HepG2 (cell line): ENCODE measurements around the gene ENDOD1. TPM values are rescaled to one million over a fixed set of nuclear protein-coding genes. Genes with fewer than 3 reads are reported as not detected.

Experiments
- BRF2 ChIP-seq: sonication (generic); formaldehyde crosslinking; IDR thresholded peaks from 2 replicates; pipeline ENCODE4 v1.8.1; 2022; ENCODE audit warnings: mild to moderate bottlenecking, missing genetic modification reagents
- GABPA ChIP-seq, 2 experiments: IDR thresholded peaks; 2 replicates each; pipeline ENCODE4 v1.6.1; 2011 to 2016; ENCODE audit warnings: low read depth in 2 of 2, low read length in 1 of 2, missing biosample characterization in 1 of 2, missing genetic modification characterization in 1 of 2
- GMEB2 ChIP-seq: IDR thresholded peaks from 2 replicates; pipeline ENCODE4 v1.6.1; 2016; ENCODE audit warnings: missing biosample characterization, missing genetic modification reagents, low read depth
- HNF1A ChIP-seq, 2 experiments: sonication (generic) in 1 of 2; formaldehyde crosslinking in 1 of 2; IDR thresholded peaks; 2 replicates each; pipeline versions ENCODE4 v1.4.0 to v1.6.1; 2016 to 2020; ENCODE audit warnings: borderline replicate concordance in 1 of 2, low read depth in 1 of 2, mild to moderate bottlenecking in 1 of 2, missing genetic modification reagents in 1 of 2
- MAX ChIP-seq: IDR thresholded peaks from 2 replicates; pipeline ENCODE4 v1.6.1; 2012; ENCODE audit warnings: inconsistent platforms
- REPIN1 ChIP-seq: sonication (generic); formaldehyde crosslinking; IDR thresholded peaks from 2 replicates; pipeline ENCODE4 v1.8.0; 2022; ENCODE audit warnings: missing genetic modification reagents, low read depth, mild to moderate bottlenecking, borderline replicate concordance
- RNF219 ChIP-seq: sonication (generic); formaldehyde crosslinking; IDR thresholded peaks from 2 replicates; pipeline ENCODE4 v1.5.0; 2020; ENCODE audit warnings: mild to moderate bottlenecking, missing genetic modification reagents
- SNRNP70 ChIP-seq: fragments of 200-400 bp; formaldehyde crosslinking; IDR thresholded peaks from 2 replicates; pipeline ENCODE4 v1.6.1; 2017; ENCODE audit warnings: mild to moderate bottlenecking, low read depth, low read length, moderate library complexity
- SOX6 ChIP-seq, 2 experiments: fragments of 450-650 bp in 1 of 2; sonication (generic) in 1 of 2; formaldehyde crosslinking in 1 of 2; IDR thresholded peaks; 2 replicates each; pipeline versions ENCODE4 v1.4.0 to v1.6.1; 2017 to 2020; ENCODE audit warnings: antibody characterized with exemption in 1 of 2, mild to moderate bottlenecking in 1 of 2, missing genetic modification reagents in 1 of 2
- TBX2 ChIP-seq: sonication (generic); formaldehyde crosslinking; IDR thresholded peaks from 2 replicates; pipeline ENCODE4 v1.5.0; 2020; ENCODE audit warnings: missing genetic modification reagents, mild to moderate bottlenecking, borderline replicate concordance
- TGIF2 ChIP-seq: IDR thresholded peaks from 2 replicates; pipeline ENCODE4 v1.6.1; 2016; ENCODE audit warnings: control low read depth, missing compliant biosample characterization
- TIGD3 ChIP-seq: sonication (generic); formaldehyde crosslinking; IDR thresholded peaks from 2 replicates; pipeline ENCODE4 v1.5.1; 2020; ENCODE audit warnings: mild to moderate bottlenecking, missing genetic modification reagents, borderline replicate concordance
- TOPORS ChIP-seq: sonication (generic); formaldehyde crosslinking; IDR thresholded peaks from 2 replicates; pipeline ENCODE4 v1.8.0; 2023; ENCODE audit warnings: mild to moderate bottlenecking, missing genetic modification reagents
- WIZ ChIP-seq: sonication (generic); formaldehyde crosslinking; IDR thresholded peaks from 2 replicates; pipeline ENCODE4 v1.5.1; 2020; ENCODE audit warnings: mild to moderate bottlenecking, missing genetic modification reagents
- ZMYM2 ChIP-seq: sonication (generic); formaldehyde crosslinking; IDR thresholded peaks from 2 replicates; pipeline ENCODE4 v1.8.0; 2022; ENCODE audit warnings: mild to moderate bottlenecking, missing genetic modification reagents
- ZNF10 ChIP-seq: sonication (generic); formaldehyde crosslinking; IDR thresholded peaks from 2 replicates; pipeline ENCODE4 v1.4.0; 2020; ENCODE audit warnings: mild to moderate bottlenecking, low read depth, missing genetic modification reagents, borderline replicate concordance
- ZNF607 ChIP-seq: sonication (generic); formaldehyde crosslinking; IDR thresholded peaks from 2 replicates; pipeline ENCODE4 v1.5.1; 2020; ENCODE audit warnings: missing genetic modification reagents, mild to moderate bottlenecking, borderline replicate concordance
- polyA plus RNA-seq, 8 experiments: library from polyadenylated mRNA; depleted of rRNA in 3 of 8; stranded (reverse) in 7 of 8; unstranded in 1 of 8; fragments of >200 nt; fragmentation: Illumina TruSeq in 4 of 8; extraction: Trizol in 4 of 8; gene quantifications; 2 replicates each; pipeline versions ENCODE4 v1.2.1 to v1.2.3, GENCODE V29; 2011 to 2016; ENCODE audit warnings: low read depth in 4 of 8, missing spikeins in 1 of 8, mixed read lengths in 1 of 8; ENCODE audit not compliant: insufficient read depth in 1 of 8
- total RNA-seq, 5 experiments: library from RNA; depleted of rRNA; stranded (reverse); fragments of >200 nt; fragmentation: Illumina TruSeq; extraction: Trizol; gene quantifications; 2 replicates each; pipeline ENCODE4 v1.2.3, GENCODE V29; 2016; ENCODE audit warnings: low read depth in 1 of 5

The ENDOD1 gene
- total and polyA plus RNA-seq, 2 of the 13 experiments (the other 11 are each of a cell fraction or from before 2014, with no cell fraction given): 2.0 to 6.8 TPM

- TF ChIP-seq RNF219 (CRISPR knock-in tag) (no peak), MAX (peak; percentile 75), TBX2 (no peak), GMEB2 (CRISPR knock-in tag) (no peak), WIZ (CRISPR knock-in tag) (no peak), SOX6 (IDR thresholded peaks at IDR 0.05) (no peak), SOX6 (CRISPR knock-in tag; IDR thresholded peaks at IDR 0.05) (no peak), TOPORS (0 out of 2 replicates have a peak, but pooled peaks have one; percentile 13), ZNF607 (CRISPR knock-in tag) (no peak), GABPA (IDR thresholded peaks at IDR 0.05; ENCODE audit: low read depth, low read length) (no peak), GABPA (CRISPR knock-in tag; IDR thresholded peaks at IDR 0.05; ENCODE audit: low read depth) (peak; percentile 79), REPIN1 (CRISPR knock-in tag) (no peak), ZMYM2 (CRISPR knock-in tag) (no peak), SNRNP70 (no peak), TIGD3 (CRISPR knock-in tag) (no peak), ZNF10 (CRISPR knock-in tag) (no peak), BRF2 (CRISPR knock-in tag) (no peak), TGIF2 (CRISPR knock-in tag) (peak; percentile 96), HNF1A (IDR thresholded peaks at IDR 0.05; ENCODE audit: low read depth) (peak; percentile 53; the same call in 1 of the 2 replicates), HNF1A (CRISPR knock-in tag; IDR thresholded peaks at IDR 0.05; ENCODE audit: borderline replicate concordance) (peak; percentile 26; the same call in 1 of the 2 replicates)
These were observed 21.1 kb upstream of the ENDOD1 start (continued) for GRCh38 chr11:95068549-95068948.
